Measurements from ENCODE around the gene LIMA1.
A peak's percentile ranks its signal among the peaks of the same experiment; 100 is the strongest.

The LIMA1 gene

DNA sequence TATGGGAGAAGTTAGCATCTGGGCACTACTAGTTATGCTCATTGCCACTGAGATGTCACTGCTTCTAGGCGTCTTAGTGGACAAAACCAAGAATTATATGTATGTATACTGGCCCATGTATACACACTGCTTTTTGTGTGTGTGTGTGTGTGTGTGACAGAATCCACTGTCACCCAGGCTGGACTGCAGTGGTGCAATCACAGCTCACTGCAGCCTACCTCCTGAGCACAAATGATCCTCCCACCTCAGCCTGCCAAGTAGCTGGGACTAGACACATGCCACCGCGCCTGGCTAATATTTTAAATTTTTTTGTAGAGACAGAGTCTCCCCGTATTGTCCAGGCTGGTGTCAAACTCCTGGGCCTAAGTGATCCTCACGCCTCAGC is 25.2 kb downstream of the LIMA1 start:
- ATAC-seq: no peak; the same call in 2 of the 3 replicates
- no peak for TF ChIP-seq OSR1 (CRISPR knock-in tag; IDR thresholded peaks at IDR 0.05)
- TF ChIP-seq GLIS3 (CRISPR knock-in tag; IDR thresholded peaks at IDR 0.05): no peak
- TF ChIP-seq, protein P1, sequence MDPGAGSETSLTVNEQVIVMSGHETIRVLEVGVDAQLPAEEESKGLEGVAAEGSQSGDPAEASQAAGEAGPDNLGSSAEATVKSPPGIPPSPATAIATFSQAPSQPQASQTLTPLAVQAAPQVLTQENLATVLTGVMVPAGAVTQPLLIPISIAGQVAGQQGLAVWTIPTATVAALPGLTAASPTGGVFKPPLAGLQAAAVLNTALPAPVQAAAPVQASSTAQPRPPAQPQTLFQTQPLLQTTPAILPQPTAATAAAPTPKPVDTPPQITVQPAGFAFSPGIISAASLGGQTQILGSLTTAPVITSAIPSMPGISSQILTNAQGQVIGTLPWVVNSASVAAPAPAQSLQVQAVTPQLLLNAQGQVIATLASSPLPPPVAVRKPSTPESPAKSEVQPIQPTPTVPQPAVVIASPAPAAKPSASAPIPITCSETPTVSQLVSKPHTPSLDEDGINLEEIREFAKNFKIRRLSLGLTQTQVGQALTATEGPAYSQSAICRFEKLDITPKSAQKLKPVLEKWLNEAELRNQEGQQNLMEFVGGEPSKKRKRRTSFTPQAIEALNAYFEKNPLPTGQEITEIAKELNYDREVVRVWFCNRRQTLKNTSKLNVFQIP (CRISPR knock-in tag; IDR thresholded peaks at IDR 0.05; ENCODE audit: borderline replicate concordance, low read depth): no peak
- TF ChIP-seq ZNF70 (CRISPR knock-in tag; IDR thresholded peaks at IDR 0.05): no peak
- TF ChIP-seq TCF4 (CRISPR knock-in tag; IDR thresholded peaks at IDR 0.05; ENCODE audit: borderline replicate concordance): no peak
- no peak for TF ChIP-seq RARB (CRISPR knock-in tag; IDR thresholded peaks at IDR 0.05)
- no peak for TF ChIP-seq PPARA (CRISPR knock-in tag; IDR thresholded peaks at IDR 0.05; ENCODE audit: borderline replicate concordance)
- TF ChIP-seq ESRRG (CRISPR knock-in tag; IDR thresholded peaks at IDR 0.05): no peak
- no peak for TF ChIP-seq ARNTL (CRISPR knock-in tag; IDR thresholded peaks at IDR 0.05; ENCODE audit: borderline replicate concordance, low read depth)
- TF ChIP-seq ISL1 (CRISPR knock-in tag; IDR thresholded peaks at IDR 0.05): no peak
- no peak for TF ChIP-seq ZNF8 (CRISPR knock-in tag; IDR thresholded peaks at IDR 0.05)
- TF ChIP-seq, protein P2, sequence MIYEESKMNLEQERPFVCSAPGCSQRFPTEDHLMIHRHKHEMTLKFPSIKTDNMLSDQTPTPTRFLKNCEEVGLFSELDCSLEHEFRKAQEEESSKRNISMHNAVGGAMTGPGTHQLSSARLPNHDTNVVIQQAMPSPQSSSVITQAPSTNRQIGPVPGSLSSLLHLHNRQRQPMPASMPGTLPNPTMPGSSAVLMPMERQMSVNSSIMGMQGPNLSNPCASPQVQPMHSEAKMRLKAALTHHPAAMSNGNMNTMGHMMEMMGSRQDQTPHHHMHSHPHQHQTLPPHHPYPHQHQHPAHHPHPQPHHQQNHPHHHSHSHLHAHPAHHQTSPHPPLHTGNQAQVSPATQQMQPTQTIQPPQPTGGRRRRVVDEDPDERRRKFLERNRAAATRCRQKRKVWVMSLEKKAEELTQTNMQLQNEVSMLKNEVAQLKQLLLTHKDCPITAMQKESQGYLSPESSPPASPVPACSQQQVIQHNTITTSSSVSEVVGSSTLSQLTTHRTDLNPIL (CRISPR knock-in tag; IDR thresholded peaks at IDR 0.05; ENCODE audit: low read depth): no peak
- TF ChIP-seq TOX (CRISPR knock-in tag; IDR thresholded peaks at IDR 0.05; ENCODE audit: borderline replicate concordance): no peak
- TF ChIP-seq, protein P3, sequence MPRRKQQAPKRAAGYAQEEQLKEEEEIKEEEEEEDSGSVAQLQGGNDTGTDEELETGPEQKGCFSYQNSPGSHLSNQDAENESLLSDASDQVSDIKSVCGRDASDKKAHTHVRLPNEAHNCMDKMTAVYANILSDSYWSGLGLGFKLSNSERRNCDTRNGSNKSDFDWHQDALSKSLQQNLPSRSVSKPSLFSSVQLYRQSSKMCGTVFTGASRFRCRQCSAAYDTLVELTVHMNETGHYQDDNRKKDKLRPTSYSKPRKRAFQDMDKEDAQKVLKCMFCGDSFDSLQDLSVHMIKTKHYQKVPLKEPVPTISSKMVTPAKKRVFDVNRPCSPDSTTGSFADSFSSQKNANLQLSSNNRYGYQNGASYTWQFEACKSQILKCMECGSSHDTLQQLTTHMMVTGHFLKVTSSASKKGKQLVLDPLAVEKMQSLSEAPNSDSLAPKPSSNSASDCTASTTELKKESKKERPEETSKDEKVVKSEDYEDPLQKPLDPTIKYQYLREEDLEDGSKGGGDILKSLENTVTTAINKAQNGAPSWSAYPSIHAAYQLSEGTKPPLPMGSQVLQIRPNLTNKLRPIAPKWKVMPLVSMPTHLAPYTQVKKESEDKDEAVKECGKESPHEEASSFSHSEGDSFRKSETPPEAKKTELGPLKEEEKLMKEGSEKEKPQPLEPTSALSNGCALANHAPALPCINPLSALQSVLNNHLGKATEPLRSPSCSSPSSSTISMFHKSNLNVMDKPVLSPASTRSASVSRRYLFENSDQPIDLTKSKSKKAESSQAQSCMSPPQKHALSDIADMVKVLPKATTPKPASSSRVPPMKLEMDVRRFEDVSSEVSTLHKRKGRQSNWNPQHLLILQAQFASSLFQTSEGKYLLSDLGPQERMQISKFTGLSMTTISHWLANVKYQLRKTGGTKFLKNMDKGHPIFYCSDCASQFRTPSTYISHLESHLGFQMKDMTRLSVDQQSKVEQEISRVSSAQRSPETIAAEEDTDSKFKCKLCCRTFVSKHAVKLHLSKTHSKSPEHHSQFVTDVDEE (CRISPR knock-in tag; IDR thresholded peaks at IDR 0.05): no peak
- TF ChIP-seq ZFP3 (CRISPR knock-in tag; IDR thresholded peaks at IDR 0.05): no peak
- TF ChIP-seq, protein P4, sequence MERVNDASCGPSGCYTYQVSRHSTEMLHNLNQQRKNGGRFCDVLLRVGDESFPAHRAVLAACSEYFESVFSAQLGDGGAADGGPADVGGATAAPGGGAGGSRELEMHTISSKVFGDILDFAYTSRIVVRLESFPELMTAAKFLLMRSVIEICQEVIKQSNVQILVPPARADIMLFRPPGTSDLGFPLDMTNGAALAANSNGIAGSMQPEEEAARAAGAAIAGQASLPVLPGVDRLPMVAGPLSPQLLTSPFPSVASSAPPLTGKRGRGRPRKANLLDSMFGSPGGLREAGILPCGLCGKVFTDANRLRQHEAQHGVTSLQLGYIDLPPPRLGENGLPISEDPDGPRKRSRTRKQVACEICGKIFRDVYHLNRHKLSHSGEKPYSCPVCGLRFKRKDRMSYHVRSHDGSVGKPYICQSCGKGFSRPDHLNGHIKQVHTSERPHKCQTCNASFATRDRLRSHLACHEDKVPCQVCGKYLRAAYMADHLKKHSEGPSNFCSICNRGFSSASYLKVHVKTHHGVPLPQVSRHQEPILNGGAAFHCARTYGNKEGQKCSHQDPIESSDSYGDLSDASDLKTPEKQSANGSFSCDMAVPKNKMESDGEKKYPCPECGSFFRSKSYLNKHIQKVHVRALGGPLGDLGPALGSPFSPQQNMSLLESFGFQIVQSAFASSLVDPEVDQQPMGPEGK (CRISPR knock-in tag; IDR thresholded peaks at IDR 0.05; ENCODE audit: borderline replicate concordance): no peak
- TF ChIP-seq ZC3H10 (CRISPR knock-in tag; IDR thresholded peaks at IDR 0.05): no peak

DNA sequence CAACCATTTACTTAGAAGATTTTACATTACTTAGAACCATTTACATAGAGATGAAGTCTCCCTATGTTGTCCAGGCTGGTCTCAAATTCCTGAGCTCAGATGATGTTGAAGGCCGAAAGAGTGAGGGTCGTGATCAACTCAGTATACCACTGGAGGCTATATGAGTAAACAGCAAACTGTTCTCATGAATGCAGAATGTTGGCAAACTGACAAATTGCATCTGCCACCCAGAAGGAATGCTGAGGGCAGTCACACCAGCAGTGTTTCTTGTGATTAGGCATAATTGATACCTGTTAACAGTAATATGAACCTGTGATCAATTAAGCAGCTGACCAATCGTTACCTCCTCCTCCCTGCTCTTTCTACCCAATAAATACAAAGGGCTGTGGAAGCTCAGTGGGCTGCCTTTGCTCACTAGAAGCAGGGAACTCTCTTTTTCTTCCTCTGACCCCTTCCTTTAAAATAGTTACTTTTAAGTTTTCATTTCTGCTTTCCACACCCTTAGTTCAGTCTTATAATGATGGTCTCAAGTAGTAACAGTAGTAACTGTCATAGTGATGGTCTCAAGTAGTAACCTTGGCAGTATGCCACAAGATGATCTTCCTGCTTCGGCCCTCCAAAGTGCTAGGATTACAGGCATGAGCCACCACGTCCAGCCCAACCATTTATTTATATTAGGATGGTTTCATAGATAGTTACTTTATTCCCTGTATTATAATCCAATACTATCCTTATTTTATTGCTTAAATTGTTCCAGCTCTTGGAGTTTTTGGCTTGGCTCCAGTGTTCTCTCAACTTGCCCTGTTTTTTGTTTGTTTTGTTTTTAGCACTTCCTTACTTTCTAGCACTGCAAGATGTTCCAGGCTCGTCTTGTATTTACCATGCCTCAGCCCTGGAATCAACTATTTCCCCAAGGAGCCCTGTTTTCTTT is 25.8 kb downstream of the LIMA1 start:
- peak; percentile 74 for ATAC-seq
- TF ChIP-seq ZNF565 (CRISPR knock-in tag; conservative IDR thresholded peaks at IDR 0.05; ENCODE audit: low read depth) (no peak), ISL1 (CRISPR knock-in tag; IDR thresholded peaks at IDR 0.05) (peak; percentile 19; the same call in 1 of the 2 replicates)

DNA sequence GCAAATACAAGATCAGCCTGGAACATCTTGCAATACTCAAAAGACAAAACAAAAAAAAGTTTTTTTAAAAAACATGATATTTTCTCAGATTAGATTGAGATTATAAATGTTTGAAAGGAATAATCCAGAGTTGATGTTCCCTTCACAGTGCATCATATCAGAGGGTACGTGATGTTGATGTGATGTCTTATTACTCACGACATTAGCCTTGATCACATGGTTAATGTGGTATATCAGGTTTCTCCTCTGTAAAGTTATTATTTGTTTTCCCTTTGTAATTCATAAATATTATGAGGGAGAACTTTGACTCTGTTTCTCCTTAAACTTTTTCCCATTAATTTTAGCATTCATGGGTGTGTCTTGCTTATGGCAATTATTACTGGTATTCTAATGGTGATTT is 26.6 kb downstream of the LIMA1 start:
- ATAC-seq: no peak
- TF ChIP-seq GLIS3 (CRISPR knock-in tag; IDR thresholded peaks at IDR 0.05) (no peak), ISL1 (CRISPR knock-in tag; IDR thresholded peaks at IDR 0.05) (no peak), ZNF565 (CRISPR knock-in tag; conservative IDR thresholded peaks at IDR 0.05; ENCODE audit: low read depth) (no peak), ZFP3 (CRISPR knock-in tag; IDR thresholded peaks at IDR 0.05) (no peak), ZNF70 (CRISPR knock-in tag; IDR thresholded peaks at IDR 0.05) (no peak), OSR1 (CRISPR knock-in tag; IDR thresholded peaks at IDR 0.05) (no peak)
- TF ChIP-seq, protein P3 (CRISPR knock-in tag; IDR thresholded peaks at IDR 0.05): no peak
- TF ChIP-seq, protein P1 (CRISPR knock-in tag; IDR thresholded peaks at IDR 0.05; ENCODE audit: borderline replicate concordance, low read depth): no peak
